MM.1S (cell line): ENCODE measurements around the gene RFK.

Experiments
- DNase-seq: peaks from one replicate; pipeline ENCODE4 v3.0.0-alpha.2; 2015
- H2AFZ ChIP-seq: fragments of 300-600 bp; sonication (generic); 2 replicates; pipeline ENCODE4 v1.6.0; 2016; ENCODE audit warnings: antibody characterized with exemption, low read length
- H3F3A ChIP-seq: fragments of 300-600 bp; sonication (generic); 2 replicates; pipeline ENCODE4 v1.6.1; 2016; ENCODE audit warnings: mild to moderate bottlenecking, antibody characterized with exemption, low read length, moderate library complexity, mixed read lengths; ENCODE audit not compliant: insufficient read depth
- H3K27ac ChIP-seq: fragments of 300-600 bp; sonication (generic); 2 replicates; pipeline ENCODE4 v1.5.1; 2016; ENCODE audit warnings: mild to moderate bottlenecking, low read length
- H3K27me3 ChIP-seq: fragments of 300-600 bp; sonication (generic); replicated peaks from 2 replicates; pipeline ENCODE4 v1.6.0; 2016; ENCODE audit warnings: low read length; ENCODE audit not compliant: insufficient read depth
- H3K36me3 ChIP-seq: fragments of 300-600 bp; sonication (generic); replicated peaks from 2 replicates; pipeline ENCODE4 v1.6.1; 2016; ENCODE audit warnings: mild to moderate bottlenecking, low read length, mixed read lengths; ENCODE audit not compliant: insufficient read depth
- H3K4me1 ChIP-seq: fragments of 300-600 bp; sonication (generic); 2 replicates; pipeline ENCODE4 v1.6.1; 2016; ENCODE audit warnings: low read length, mixed read lengths
- H3K4me2 ChIP-seq: fragments of 300-600 bp; sonication (generic); 2 replicates; pipeline ENCODE4 v1.6.0; 2016; ENCODE audit warnings: low read depth, low read length
- H3K4me3 ChIP-seq: fragments of 300-600 bp; sonication (generic); 2 replicates; pipeline ENCODE4 v1.5.1; 2016; ENCODE audit warnings: low read length, mixed read lengths
- H3K79me2 ChIP-seq: fragments of 300-600 bp; sonication (generic); 2 replicates; pipeline ENCODE4 v1.6.1; 2016; ENCODE audit warnings: mixed run types, low read length, mixed read lengths
- H3K9ac ChIP-seq: fragments of 300-600 bp; sonication (generic); 2 replicates; pipeline ENCODE4 v1.6.1; 2016; ENCODE audit warnings: low read length, mixed read lengths
- H3K9me2 ChIP-seq: fragments of 300-600 bp; sonication (generic); replicated peaks from 2 replicates; pipeline ENCODE4 v1.6.1; 2016; ENCODE audit warnings: mild to moderate bottlenecking, low read length, mixed read lengths; ENCODE audit not compliant: insufficient read depth
- H3K9me3 ChIP-seq: fragments of 300-600 bp; sonication (generic); replicated peaks from 2 replicates; pipeline ENCODE4 v1.6.1; 2016; ENCODE audit warnings: mild to moderate bottlenecking, low read length, mixed read lengths; ENCODE audit not compliant: insufficient read depth
- H4K20me1 ChIP-seq: fragments of 300-600 bp; sonication (generic); 2 replicates; pipeline ENCODE4 v1.6.1; 2016; ENCODE audit warnings: mild to moderate bottlenecking, low read length, moderate library complexity, mixed read lengths; ENCODE audit not compliant: insufficient read depth
- EZH2 ChIP-seq: fragments of 300-600 bp; sonication (generic); optimal IDR thresholded peaks from 2 replicates; pipeline ENCODE3; 2017; ENCODE audit warnings: low read depth, mild to moderate bottlenecking, antibody characterized with exemption, low read length, mixed read lengths
- EZH2phosphoT487 ChIP-seq: fragments of 300-600 bp; sonication (generic); IDR thresholded peaks from 2 replicates; pipeline ENCODE4 v1.6.1; 2018; ENCODE audit warnings: antibody characterized with exemption, low read length
- TF ChIP-seq, protein P1 (sequence below): fragments of 300-600 bp; sonication (generic); IDR thresholded peaks from 2 replicates; pipeline ENCODE4 v1.5.1; 2016; ENCODE audit warnings: antibody characterized with exemption, low read length, mixed read lengths

The RFK gene

GRCh38 chr9:76359365-76359764 is 34.9 kb downstream of the RFK start:
- Histone ChIP-seq H3K9me2 (no peaks in the 10 kb centered on the region), H3K27ac (no peak overlapping the region), H3K9me3 (no peaks in the 10 kb centered on the region), H3K36me3 (no peaks in the 10 kb centered on the region), H3K79me2 (no peaks in the 10 kb centered on the region), H3K4me1 (no peaks in the 10 kb centered on the region), H3F3A (no peaks in the 10 kb centered on the region), H3K4me2 (no peak overlapping the region), H3K9ac (no peak overlapping the region), H4K20me1 (no peaks in the 10 kb centered on the region), H2AFZ (no peak overlapping the region), H3K27me3 (no peaks in the 10 kb centered on the region), H3K4me3 (no peak overlapping the region)
- no peak for DNase-seq
- TF ChIP-seq EZH2: no peak
- no peak for TF ChIP-seq EZH2phosphoT487
- TF ChIP-seq, protein P1, sequence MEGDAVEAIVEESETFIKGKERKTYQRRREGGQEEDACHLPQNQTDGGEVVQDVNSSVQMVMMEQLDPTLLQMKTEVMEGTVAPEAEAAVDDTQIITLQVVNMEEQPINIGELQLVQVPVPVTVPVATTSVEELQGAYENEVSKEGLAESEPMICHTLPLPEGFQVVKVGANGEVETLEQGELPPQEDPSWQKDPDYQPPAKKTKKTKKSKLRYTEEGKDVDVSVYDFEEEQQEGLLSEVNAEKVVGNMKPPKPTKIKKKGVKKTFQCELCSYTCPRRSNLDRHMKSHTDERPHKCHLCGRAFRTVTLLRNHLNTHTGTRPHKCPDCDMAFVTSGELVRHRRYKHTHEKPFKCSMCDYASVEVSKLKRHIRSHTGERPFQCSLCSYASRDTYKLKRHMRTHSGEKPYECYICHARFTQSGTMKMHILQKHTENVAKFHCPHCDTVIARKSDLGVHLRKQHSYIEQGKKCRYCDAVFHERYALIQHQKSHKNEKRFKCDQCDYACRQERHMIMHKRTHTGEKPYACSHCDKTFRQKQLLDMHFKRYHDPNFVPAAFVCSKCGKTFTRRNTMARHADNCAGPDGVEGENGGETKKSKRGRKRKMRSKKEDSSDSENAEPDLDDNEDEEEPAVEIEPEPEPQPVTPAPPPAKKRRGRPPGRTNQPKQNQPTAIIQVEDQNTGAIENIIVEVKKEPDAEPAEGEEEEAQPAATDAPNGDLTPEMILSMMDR: no peak

DNA sequence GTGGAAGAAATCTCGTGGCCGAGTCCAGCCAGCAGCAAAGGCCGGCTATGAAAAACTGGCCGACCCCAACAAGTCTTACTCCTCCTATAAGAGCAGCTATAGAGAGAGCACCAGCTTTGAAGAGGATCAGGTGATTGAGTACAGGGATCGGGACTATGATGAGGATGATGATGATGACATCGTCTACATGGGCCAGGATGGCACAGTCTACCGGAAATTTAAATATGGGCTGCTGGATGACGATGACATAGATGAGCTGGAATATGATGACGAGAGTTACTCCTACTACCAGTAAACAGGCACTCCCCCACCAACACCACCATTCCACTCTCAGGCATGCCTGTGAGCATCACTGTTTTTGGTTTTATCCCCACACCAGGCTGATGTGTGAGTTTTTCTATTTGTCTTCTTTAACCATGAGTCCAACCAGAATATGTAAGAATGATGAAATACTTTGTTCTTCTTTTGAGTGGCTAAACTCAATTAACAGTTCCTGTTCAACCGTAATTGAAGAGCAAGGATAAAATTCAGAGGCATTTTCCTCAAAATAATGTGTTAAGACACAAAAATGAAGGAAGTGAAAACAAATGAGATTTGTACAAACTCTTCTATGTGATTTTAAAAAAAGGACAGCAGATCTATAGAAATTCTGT is 35.5 kb downstream of the RFK start:
- Histone ChIP-seq H3K9me3 (no peaks in the 10 kb centered on the region), H3K27me3 (no peaks in the 10 kb centered on the region), H3K9ac (no peak overlapping the region), H3K9me2 (no peaks in the 10 kb centered on the region), H3K4me1 (no peaks in the 10 kb centered on the region), H2AFZ (no peak overlapping the region), H3K36me3 (no peaks in the 10 kb centered on the region), H3K79me2 (no peaks in the 10 kb centered on the region), H3K4me2 (no peak overlapping the region), H3K27ac (no peak overlapping the region), H4K20me1 (no peaks in the 10 kb centered on the region), H3F3A (no peaks in the 10 kb centered on the region), H3K4me3 (no peak overlapping the region)
- DNase-seq: no peak
- TF ChIP-seq EZH2phosphoT487: no peak
- TF ChIP-seq EZH2: no peak
- TF ChIP-seq, protein P1: no peak

DNA sequence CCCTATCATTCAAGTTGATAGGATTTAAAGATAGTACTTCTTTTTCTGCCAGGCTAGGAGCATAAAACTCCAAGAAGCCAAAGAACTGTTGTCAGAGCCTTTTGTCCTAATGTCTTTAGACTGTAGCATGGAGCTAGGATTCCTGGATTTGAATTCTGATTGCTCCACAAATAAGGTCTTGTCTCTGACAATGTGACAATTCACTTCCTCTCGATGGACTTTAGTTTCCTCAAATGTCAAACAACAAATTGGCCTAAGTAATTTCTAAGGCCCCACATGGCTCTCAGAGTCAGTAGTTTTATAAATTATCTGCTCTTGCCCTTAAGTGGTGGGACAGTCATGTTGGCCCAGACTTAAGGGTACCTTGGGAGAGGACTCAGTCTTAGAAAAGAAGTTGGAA is 36.7 kb downstream of the RFK start:
- Histone ChIP-seq H3K27ac (no peak overlapping the region), H3K79me2 (no peaks in the 10 kb centered on the region), H3K4me3 (no peak overlapping the region), H3K9me3 (no peaks in the 10 kb centered on the region), H3K9me2 (no peaks in the 10 kb centered on the region), H3F3A (no peaks in the 10 kb centered on the region), H4K20me1 (no peaks in the 10 kb centered on the region), H3K27me3 (no peaks in the 10 kb centered on the region), H3K36me3 (no peaks in the 10 kb centered on the region), H3K4me1 (no peaks in the 10 kb centered on the region), H3K4me2 (no peak overlapping the region), H2AFZ (no peak overlapping the region), H3K9ac (no peak overlapping the region)
- no peak for DNase-seq
- TF ChIP-seq EZH2phosphoT487 (no peak), EZH2 (no peak)
- TF ChIP-seq, protein P1: no peak
